Measurements from ENCODE around the gene NYAP2.

Gene NYAP2

GRCh38 chr2:225630824-225631533 lies 231.5 kb downstream of the NYAP2 start:
- no peak for DNase-seq (ENCODE audit: low read depth)

GRCh38 chr2:225632351-225632750 lies 232.8 kb downstream of the NYAP2 start:
- DNase-seq (ENCODE audit: low read depth) = no peak

- no peak for DNase-seq (ENCODE audit: low read depth)
Measured at GRCh38 chr2:225636558-225636957, 237.0 kb downstream of the NYAP2 start.

GRCh38 chr2:225637259-225637658 lies 237.7 kb downstream of the NYAP2 start:
- no peak for DNase-seq (ENCODE audit: low read depth)

GRCh38 chr2:225640550-225640949 lies 241.0 kb downstream of the NYAP2 start:
- no peak for DNase-seq (ENCODE audit: low read depth)

GRCh38 chr2:225649274-225649673 lies 249.8 kb downstream of the NYAP2 start:
- no peak for DNase-seq (ENCODE audit: low read depth)

- no peak for DNase-seq (ENCODE audit: low read depth)
Measured at GRCh38 chr2:225650041-225650440, 250.5 kb downstream of the NYAP2 start.

- peak; percentile 12 for DNase-seq (ENCODE audit: low read depth)
Measured at GRCh38 chr2:225660262-225661131, 261.0 kb downstream of the NYAP2 start.

- DNase-seq (ENCODE audit: low read depth) = no peak
Measured at GRCh38 chr2:225662101-225662500, 262.6 kb downstream of the NYAP2 start.

- no peak for DNase-seq (ENCODE audit: low read depth)
Measured at GRCh38 chr2:225667445-225667844, 267.9 kb downstream of the NYAP2 start.

- peak; percentile 21 for DNase-seq (ENCODE audit: low read depth)
Measured at GRCh38 chr2:225668606-225669266, 269.2 kb downstream of the NYAP2 start.

- DNase-seq (ENCODE audit: low read depth) = peak; percentile 5
Measured at GRCh38 chr2:225670111-225670974, 270.8 kb downstream of the NYAP2 start.

- no peak for DNase-seq (ENCODE audit: low read depth)
Measured at GRCh38 chr2:225678792-225679191, 279.3 kb downstream of the NYAP2 start.

GRCh38 chr2:225683258-225683657 lies 283.7 kb downstream of the NYAP2 start:
- DNase-seq (ENCODE audit: low read depth) = no peak

GRCh38 chr2:225690153-225690552 lies 290.6 kb downstream of the NYAP2 start:
- DNase-seq (ENCODE audit: low read depth) = no peak

- DNase-seq (ENCODE audit: low read depth) = no peak
Measured at GRCh38 chr2:225691711-225692110, 292.2 kb downstream of the NYAP2 start.

GRCh38 chr2:225693259-225693658 lies 293.7 kb downstream of the NYAP2 start:
- DNase-seq (ENCODE audit: low read depth) = no peak

- no peak for DNase-seq (ENCODE audit: low read depth)
Measured at GRCh38 chr2:225694664-225695063, 295.2 kb downstream of the NYAP2 start.

GRCh38 chr2:225697936-225698335 lies 298.4 kb downstream of the NYAP2 start:
- DNase-seq (ENCODE audit: low read depth) = no peak
